NCI-H82 treated with DMSO at 0.1 percent for 48 hours (cell line): ENCODE measurements around the gene CTNS.

ENCODE experiments used
- DNase-seq: peaks from one replicate; lab custom pipeline; 2025; ENCODE audit not compliant: unreplicated experiment; lab: John Stamatoyannopoulos, UW

CTNS gene

GRCh38 chr17:3622977-3623594 lies 13.5 kb upstream of the CTNS start:
- DNase-seq = no peak

GRCh38 chr17:3626831-3627768 lies 9.5 kb upstream of the CTNS start:
- DNase-seq = no peak

- DNase-seq = no peak
These were observed 8.8 kb upstream of the CTNS start for GRCh38 chr17:3627769-3628167.

DNA sequence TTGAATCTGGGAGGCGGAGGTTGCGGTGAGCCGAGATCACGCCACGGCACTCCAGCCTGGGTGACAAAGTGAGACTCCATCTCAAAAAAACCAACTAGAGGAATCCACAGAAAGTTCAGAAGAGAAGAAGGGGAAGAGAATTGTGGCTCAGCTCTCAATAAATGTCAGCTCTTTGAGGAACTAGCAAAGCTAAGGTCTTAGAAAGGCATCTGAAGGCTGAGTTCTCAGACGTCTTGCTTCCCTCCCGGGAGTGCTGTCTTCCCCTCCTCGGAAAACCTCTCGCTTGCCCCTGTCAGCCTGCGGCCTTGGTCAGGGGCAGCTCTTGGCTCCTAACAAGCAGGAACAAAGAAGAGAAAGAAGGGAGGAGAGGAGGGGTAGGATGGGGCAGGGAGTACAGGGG lies 5.8 kb upstream of the CTNS start:
- no peak for DNase-seq

GRCh38 chr17:3632287-3632686 lies 4.3 kb upstream of the CTNS start:
- no peak for DNase-seq

GRCh38 chr17:3635474-3636153 lies 946 bp upstream of the CTNS start:
- DNase-seq = peak; percentile 11

DNA sequence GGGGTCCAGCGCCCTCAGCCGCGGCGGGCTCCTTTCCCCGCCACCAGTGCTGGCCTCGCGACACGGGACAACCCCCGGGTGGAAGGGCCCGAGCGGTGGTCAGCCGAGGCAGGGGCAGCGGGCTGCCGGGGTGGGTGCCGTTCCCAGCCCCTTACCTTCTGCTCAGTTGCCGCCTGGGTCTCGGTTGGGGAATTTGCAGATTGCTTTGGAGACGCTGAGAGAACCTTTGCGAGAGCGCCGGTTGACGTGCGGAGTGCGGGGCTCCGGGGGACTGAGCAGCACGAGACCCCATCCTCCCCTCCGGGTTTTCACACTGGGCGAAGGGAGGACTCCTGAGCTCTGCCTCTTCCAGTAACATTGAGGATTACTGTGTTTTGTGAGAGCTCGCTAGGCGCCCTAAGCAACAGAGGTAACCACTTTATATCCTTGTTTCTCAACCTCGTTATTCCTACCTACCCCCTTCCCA lies 381 bp downstream of the CTNS start:
- no peak for DNase-seq

DNA sequence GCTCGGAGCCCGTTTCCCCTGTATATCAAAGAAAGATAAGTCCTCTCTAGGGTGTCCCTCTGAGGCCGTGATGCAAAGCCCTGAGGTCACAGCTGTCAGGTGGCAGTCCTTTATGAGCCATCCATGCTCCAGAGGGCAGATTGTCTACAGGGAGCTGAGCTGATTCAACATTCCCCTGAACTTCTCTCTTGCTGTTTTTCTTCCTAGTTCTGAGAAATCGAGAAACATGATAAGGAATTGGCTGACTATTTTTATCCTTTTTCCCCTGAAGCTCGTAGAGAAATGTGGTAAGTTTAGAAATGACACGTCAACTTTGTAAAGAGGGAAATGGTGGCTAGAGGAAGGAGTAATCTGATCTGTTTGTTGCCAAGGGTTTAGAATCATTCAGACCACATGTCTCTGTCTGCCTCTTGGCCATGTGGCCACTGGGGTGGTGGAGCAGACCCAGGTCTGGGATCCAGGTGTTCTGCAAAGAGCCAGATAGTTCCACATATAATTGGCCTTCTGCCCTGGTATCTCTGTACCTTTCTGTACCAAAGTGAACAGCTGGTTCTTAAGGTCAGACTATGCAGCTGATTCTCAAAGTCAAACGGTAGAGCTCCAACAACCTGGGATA lies 3.5 kb downstream of the CTNS start:
- no peak for DNase-seq

DNA sequence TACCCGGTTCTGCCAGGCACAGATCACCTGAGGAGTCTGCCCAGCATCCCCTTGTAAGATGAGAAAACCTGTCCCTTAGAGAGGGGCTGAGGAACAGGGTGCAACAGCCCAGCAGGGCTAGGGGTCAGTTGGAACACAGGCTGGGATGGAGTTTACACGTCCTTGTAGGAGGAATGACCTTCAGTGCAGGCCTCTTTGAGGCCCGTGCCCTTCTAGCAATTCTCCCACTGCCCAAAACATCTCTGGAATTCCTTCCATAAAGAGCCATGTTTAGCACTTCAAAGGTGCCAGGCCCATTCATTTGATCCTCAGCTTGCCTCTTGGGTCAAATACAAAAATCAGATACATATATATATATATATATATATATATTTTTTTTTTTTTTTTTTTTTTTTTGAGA lies 4.5 kb downstream of the CTNS start:
- no peak for DNase-seq

- DNase-seq = no peak
These were observed 5.3 kb downstream of the CTNS start for GRCh38 chr17:3641717-3642486.

DNA sequence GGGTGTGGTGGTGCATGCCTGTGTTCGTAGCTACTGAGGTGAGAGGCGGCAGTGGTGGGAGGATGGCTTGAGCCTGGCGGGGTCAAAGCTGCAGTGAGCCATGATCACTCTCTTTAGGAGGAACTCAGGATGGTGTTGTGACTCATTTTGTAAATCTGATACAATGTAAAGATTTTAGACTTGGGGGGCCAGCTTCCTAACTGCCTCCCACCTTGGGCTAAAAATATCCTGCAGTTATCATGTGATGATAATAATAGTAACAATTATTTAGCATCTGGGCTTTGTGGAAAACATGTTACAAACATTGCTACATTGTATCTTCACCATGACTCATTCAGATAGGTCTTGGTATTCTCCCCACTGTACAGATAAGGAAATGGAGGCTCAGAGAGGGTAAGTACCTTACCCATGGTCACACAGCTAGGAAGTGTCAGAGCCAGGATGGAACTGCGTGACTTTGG lies 7.4 kb downstream of the CTNS start:
- no peak for DNase-seq

GRCh38 chr17:3645310-3645709 lies 8.8 kb downstream of the CTNS start:
- no peak for DNase-seq

DNA sequence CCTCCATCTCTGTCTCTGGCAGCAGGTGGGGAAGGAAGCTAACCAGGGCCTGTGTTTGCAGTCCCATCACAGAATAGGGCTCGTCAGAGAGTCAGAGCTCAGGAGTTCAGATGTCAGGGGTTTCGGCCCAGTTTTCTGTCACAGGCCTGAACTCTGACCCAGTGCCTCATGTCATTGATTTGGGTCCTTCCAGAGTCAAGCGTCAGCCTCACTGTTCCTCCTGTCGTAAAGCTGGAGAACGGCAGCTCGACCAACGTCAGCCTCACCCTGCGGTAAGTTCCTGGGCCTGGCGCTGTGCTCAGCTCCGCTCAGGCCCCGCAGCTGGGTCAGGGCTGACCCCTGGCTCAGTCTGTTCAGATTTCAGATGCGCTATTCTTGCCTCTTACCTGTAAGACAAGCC lies 10.7 kb downstream of the CTNS start:
- no peak for DNase-seq

GRCh38 chr17:3647769-3648555 lies 11.4 kb downstream of the CTNS start:
- no peak for DNase-seq

DNA sequence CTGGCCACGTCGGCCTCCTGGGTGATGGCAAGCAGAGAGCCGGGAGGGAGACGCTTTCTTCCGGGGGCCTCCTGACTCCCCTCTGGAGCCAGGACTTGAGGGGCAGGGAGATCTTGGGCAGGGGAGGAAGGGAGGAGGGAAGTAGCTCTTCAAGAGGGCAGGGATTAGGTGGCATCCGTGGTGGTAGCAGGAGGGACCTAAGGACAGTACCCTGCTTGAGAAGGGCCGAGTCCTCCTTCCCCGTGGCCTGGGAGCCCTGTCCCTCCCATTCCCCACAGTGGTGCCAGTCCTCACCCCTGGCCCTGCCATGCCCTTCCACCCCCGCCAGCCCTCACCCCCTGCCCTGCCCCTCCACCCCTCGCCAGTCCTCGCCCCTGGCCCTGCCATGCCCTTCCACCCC lies 19.2 kb downstream of the CTNS start:
- no peak for DNase-seq

GRCh38 chr17:3656353-3656752 lies 19.8 kb downstream of the CTNS start:
- no peak for DNase-seq

DNA sequence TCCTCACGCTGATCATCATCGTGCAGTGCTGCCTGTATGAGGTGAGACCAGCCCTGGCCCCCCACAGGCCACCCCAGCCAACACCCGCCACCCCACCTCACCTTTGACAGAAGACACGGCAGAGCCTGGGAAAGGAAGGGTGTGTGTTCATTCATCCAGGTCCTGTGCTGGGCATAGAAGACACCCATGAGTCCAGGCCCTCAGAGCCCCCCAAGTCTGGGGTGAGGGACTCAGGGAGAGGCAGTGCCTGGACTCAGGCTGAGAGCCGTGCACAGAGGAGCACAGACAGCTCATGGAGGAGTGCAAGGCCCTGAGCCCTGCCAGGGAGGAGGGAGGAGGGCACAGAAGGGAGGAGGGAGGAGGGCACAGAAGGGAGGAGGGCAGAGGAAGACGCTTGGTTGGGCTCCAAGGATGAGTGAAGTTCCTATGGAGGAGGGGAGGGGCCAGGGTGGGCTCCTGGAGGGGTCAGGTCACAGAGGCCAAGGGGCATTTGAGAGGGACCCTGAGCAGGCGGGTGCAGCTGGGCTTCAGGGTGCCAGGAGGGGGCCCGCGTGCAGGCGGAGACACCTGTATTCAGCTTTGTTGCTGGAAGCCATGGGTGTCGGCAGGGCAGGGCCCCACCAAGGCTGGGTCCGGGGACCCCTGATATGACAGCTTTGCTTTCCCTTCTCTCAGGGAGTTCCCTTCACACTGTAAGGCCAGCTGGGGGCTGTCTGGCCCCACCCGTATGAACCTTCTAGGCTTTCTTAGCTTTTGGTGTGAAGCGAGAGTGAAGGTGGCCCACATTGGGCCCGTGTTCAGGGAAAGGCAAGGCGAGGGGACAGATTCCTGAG lies 20.4 kb downstream of the CTNS start:
- no peak for DNase-seq

DNA sequence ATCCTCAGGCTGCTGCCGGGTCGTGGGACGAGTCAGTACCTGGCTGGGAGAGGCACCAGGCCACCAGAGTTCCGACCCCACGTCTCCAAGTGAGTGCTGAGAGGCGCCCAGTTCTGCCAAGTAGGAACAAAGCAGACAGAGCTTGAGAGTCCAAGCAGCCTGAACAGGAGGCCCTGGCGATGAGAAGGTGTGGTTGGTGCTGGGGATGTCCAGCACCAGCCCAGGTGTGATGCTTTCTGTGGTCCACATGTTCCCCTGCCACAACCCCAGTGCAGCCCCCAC lies 21.0 kb downstream of the CTNS start:
- DNase-seq = no peak
